ENCODE results near the gene MYB. TPM values are rescaled to one million over a fixed set of nuclear protein-coding genes. Genes with fewer than 3 reads are reported as not detected.

Gene MYB
- total RNA-seq, 1 experiment from 2014 or later = 8.3 TPM

DNA sequence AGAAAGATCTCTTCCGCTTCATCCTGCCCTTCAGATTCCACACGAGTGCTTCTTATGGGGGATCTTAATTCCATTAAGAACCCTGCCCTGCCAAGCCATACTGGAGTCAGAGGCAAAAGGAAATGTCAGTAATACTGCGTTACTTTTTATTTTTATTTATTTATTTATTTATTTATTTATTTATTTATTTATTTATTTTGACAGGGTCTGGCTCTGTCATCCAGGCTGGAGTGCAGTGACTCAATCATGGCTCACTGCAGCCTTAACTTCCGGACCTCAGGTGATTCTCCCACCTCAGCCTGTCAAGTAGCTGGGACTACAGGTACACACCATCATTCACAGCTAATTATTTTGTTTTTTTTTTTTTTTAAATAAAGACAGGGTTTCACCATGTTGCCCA is 79.5 kb downstream of the MYB start:
- no peaks in the 10 kb centered on the region for H3K9me3 ChIP-seq (ENCODE audit: low read depth, low read length, poor library complexity, severe bottlenecking)
- CTCF ChIA-PET = no interaction called here
- POLR2A ChIA-PET (ENCODE audit: low non-redundant PET) = no interaction called here
- no TSS peak for BruUV-seq (replicated peaks)
- no peak overlapping the region for H3K27ac ChIP-seq (ENCODE audit: low read depth, low read length, poor library complexity, severe bottlenecking)
- no peak for DNase-seq (ENCODE audit: low spot score)
- intact Hi-C loops (cut with micrococcal nuclease; ENCODE audit: unreplicated experiment) = no loop called here
- peaks cover 4% of the 10 kb centered on the region for H3K4me1 ChIP-seq (ENCODE audit: insufficient read depth, low read length, poor library complexity, severe bottlenecking)
- no peaks in the 10 kb centered on the region for H3K36me3 ChIP-seq (ENCODE audit: insufficient read depth, low read length, poor library complexity, severe bottlenecking)
- no peak overlapping the region for H3K4me3 ChIP-seq (ENCODE audit: low read depth, low read length, poor library complexity, severe bottlenecking)
- H3K27me3 ChIP-seq (replicated peaks; ENCODE audit: insufficient read depth, low read depth, low read length, poor library complexity) = no peaks in the 10 kb centered on the region
- TF ChIP-seq EZH2 (IDR thresholded peaks at IDR 0.05; ENCODE audit: borderline replicate concordance, low read depth, low read length, poor library complexity, severe bottlenecking) = no peak

DNA sequence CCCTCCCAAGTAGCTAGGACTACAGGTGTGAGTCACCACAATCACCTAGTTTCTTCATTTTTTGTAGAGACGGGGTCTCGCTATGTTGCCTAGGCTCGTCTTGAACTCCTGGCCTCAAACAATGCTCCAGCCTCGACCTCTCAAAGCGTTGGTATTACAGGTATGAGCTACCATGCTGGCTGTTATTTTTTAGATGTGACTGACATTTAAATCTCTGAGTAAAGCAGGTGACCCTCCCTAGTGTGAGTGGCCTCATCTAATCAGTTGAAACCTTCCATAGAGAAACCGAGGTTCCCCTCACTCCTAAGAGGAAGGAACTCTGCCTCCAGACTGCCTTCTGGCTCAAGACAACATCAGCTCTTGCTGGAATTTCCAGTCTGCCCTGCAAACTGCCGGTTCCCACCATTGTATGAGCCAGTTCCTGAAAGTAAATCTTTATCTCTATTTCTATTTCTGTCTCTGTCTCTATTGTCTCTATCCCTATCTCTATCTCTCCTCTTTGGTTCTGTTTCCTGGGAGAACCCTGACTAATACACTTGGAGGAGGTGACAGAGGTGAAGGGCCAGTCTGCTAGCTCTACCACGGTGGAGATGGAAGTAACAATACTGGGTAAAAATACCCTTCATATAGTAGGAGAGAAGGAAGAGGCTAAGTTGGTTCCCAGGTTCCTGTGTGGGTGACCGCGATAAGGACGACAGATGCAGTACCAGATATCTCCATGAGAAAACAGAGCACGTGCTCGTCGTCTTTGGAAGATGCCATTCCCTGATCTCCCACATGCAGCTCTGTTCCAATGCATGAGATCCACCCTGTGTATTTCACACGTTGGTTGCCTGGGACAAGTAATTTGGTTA is 81.0 kb downstream of the MYB start:
- peaks cover 1% of the 10 kb centered on the region for H3K4me1 ChIP-seq (ENCODE audit: insufficient read depth, low read length, poor library complexity, severe bottlenecking)
- POLR2A ChIA-PET (ENCODE audit: low non-redundant PET) = no interaction called here
- no TSS peak for BruUV-seq (replicated peaks)

GRCh38 chr6:135265278-135265677 is 84.2 kb downstream of the MYB start:
- Histone ChIP-seq H3K4me3 (ENCODE audit: low read depth, low read length, poor library complexity, severe bottlenecking) (no peak overlapping the region), H3K27ac (ENCODE audit: low read depth, low read length, poor library complexity, severe bottlenecking) (no peak overlapping the region), H3K36me3 (ENCODE audit: insufficient read depth, low read length, poor library complexity, severe bottlenecking) (no peaks in the 10 kb centered on the region), H3K27me3 (replicated peaks; ENCODE audit: insufficient read depth, low read depth, low read length, poor library complexity) (no peaks in the 10 kb centered on the region), H3K9me3 (ENCODE audit: low read depth, low read length, poor library complexity, severe bottlenecking) (no peaks in the 10 kb centered on the region), H3K4me1 (ENCODE audit: insufficient read depth, low read length, poor library complexity, severe bottlenecking) (peaks cover 1% of the 10 kb centered on the region)
- CTCF ChIA-PET = no interaction called here
- POLR2A ChIA-PET (ENCODE audit: low non-redundant PET) = no interaction called here
- TF ChIP-seq EZH2 (IDR thresholded peaks at IDR 0.05; ENCODE audit: borderline replicate concordance, low read depth, low read length, poor library complexity, severe bottlenecking) (no peak), CTCF (conservative IDR thresholded peaks at IDR 0.05; ENCODE audit: low read depth, low read length) (no peak)
- intact Hi-C loops (cut with micrococcal nuclease; ENCODE audit: unreplicated experiment) = no loop called here
- DNase-seq (ENCODE audit: low spot score) = no peak
- BruUV-seq (replicated peaks) = no TSS peak

More for the DNA sequence above, 81.0 kb downstream of the MYB start:
- H3K4me3 ChIP-seq (ENCODE audit: low read depth, low read length, poor library complexity, severe bottlenecking) = no peak overlapping the region
- no peak overlapping the region for H3K27ac ChIP-seq (ENCODE audit: low read depth, low read length, poor library complexity, severe bottlenecking)
- intact Hi-C loops (cut with micrococcal nuclease; ENCODE audit: unreplicated experiment) = no loop called here
- no peaks in the 10 kb centered on the region for H3K36me3 ChIP-seq (ENCODE audit: insufficient read depth, low read length, poor library complexity, severe bottlenecking)
- TF ChIP-seq CTCF (conservative IDR thresholded peaks at IDR 0.05; ENCODE audit: low read depth, low read length) = no peak
- TF ChIP-seq EZH2 (IDR thresholded peaks at IDR 0.05; ENCODE audit: borderline replicate concordance, low read depth, low read length, poor library complexity, severe bottlenecking) = no peak
- DNase-seq (ENCODE audit: low spot score) = no peak
- H3K27me3 ChIP-seq (replicated peaks; ENCODE audit: insufficient read depth, low read depth, low read length, poor library complexity) = no peaks in the 10 kb centered on the region
- no peaks in the 10 kb centered on the region for H3K9me3 ChIP-seq (ENCODE audit: low read depth, low read length, poor library complexity, severe bottlenecking)
- CTCF ChIA-PET = no interaction called here

DNA sequence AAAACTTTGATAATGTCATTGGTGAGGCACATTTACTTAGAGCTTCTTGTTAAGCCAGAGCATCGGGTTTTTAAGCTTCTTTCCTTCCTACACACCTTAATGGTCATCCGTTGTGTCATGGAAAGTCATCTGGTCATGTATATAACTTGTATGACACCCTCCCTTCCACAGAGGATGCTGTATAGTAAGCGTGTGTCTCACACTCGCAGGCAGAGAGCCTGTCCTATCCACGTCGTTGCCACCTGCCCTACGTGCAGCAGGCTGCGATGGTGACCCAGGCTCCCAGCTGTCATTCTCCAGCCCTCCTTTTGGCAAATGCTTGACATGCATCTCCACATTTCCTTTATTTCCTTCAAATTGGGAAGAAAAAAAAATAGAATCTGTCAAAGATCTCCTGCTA is 85.6 kb downstream of the MYB start:
- Histone ChIP-seq H3K4me3 (ENCODE audit: low read depth, low read length, poor library complexity, severe bottlenecking) (no peak overlapping the region), H3K4me1 (ENCODE audit: insufficient read depth, low read length, poor library complexity, severe bottlenecking) (peaks cover 6% of the 10 kb centered on the region), H3K27ac (ENCODE audit: low read depth, low read length, poor library complexity, severe bottlenecking) (no peak overlapping the region), H3K9me3 (ENCODE audit: low read depth, low read length, poor library complexity, severe bottlenecking) (no peaks in the 10 kb centered on the region), H3K36me3 (ENCODE audit: insufficient read depth, low read length, poor library complexity, severe bottlenecking) (no peaks in the 10 kb centered on the region), H3K27me3 (replicated peaks; ENCODE audit: insufficient read depth, low read depth, low read length, poor library complexity) (no peaks in the 10 kb centered on the region)
- intact Hi-C loops (cut with micrococcal nuclease; ENCODE audit: unreplicated experiment) = no loop called here
- ChIA-PET CTCF (no interaction called here), POLR2A (ENCODE audit: low non-redundant PET) (no interaction called here)
- no TSS peak for BruUV-seq (replicated peaks)
- TF ChIP-seq CTCF (conservative IDR thresholded peaks at IDR 0.05; ENCODE audit: low read depth, low read length) (no peak), EZH2 (IDR thresholded peaks at IDR 0.05; ENCODE audit: borderline replicate concordance, low read depth, low read length, poor library complexity, severe bottlenecking) (no peak)
- DNase-seq (ENCODE audit: low spot score) = no peak
